Panc1 (cell line): ENCODE results near the gene SLCO4A1. TPM values are rescaled to one million over a fixed set of nuclear protein-coding genes. Genes with fewer than 3 reads are reported as not detected.

Experiments used
- ATAC-seq: fragments of 200-7000 bp; cut with Tn5 transposase; 2 replicates; pipeline ENCODE4 v1.9.1; 2020; ENCODE audit warnings: mild to moderate bottlenecking, moderate library complexity
- BruUV-seq: library from RNA; stranded (reverse); fragments of 400-500 nt; replicated peaks from 2 replicates; lab custom pipeline; 2021; lab: Mats Ljungman, UMichigan
- CTCF ChIA-PET: fragments of 300-600 bp; sonication (Branson Sonifier 250); formaldehyde crosslinking; loops from one replicate; lab custom pipeline; 2022; ENCODE audit warnings: antibody characterized with exemption; lab: Charles Lee
- POLR2A ChIA-PET: fragments of 300-600 bp; sonication (Branson Sonifier 250); formaldehyde crosslinking; loops from one replicate; lab custom pipeline; 2022; ENCODE audit warnings: antibody characterized with exemption; lab: Charles Lee
- DNase-seq: peaks from one replicate; pipeline ENCODE4 v3.0.0-alpha.2; 2010; ENCODE audit warnings: low read depth, low spot score
- H3K27ac ChIP-seq: 2 replicates; pipeline ENCODE4 v1.5.1; 2011; ENCODE audit warnings: mild to moderate bottlenecking, low read length, inconsistent platforms
- H3K27me3 ChIP-seq: fragments of 200-500 bp; sonication (Bioruptor generic); 2 replicates; pipeline ENCODE4 v1.6.0; 2014; ENCODE audit warnings: low read length, inconsistent platforms; ENCODE audit not compliant: control insufficient read depth, insufficient read depth
- H3K36me3 ChIP-seq: fragments of 200-500 bp; sonication (Bioruptor generic); 2 replicates; pipeline ENCODE4 v1.5.1; 2014; ENCODE audit warnings: inconsistent platforms, mild to moderate bottlenecking, low read length, moderate library complexity; ENCODE audit not compliant: control insufficient read depth, insufficient read depth
- H3K4me1 ChIP-seq: 2 replicates; pipeline ENCODE4 v1.5.1; 2011; ENCODE audit warnings: inconsistent platforms, mild to moderate bottlenecking, low read length, moderate library complexity; ENCODE audit not compliant: control insufficient read depth, insufficient read depth
- H3K4me3 ChIP-seq, 2 experiments: 2 replicates each; pipeline ENCODE4 v1.5.1; 2011 to 2012; ENCODE audit warnings: low read depth in 2 of 2, low read length in 2 of 2, mild to moderate bottlenecking in 2 of 2, inconsistent platforms in 1 of 2, moderate library complexity in 1 of 2
- H3K9me3 ChIP-seq: fragments of 200-500 bp; sonication (Bioruptor generic); 2 replicates; pipeline ENCODE4 v1.5.1; 2014; ENCODE audit warnings: low read depth, mild to moderate bottlenecking, inconsistent platforms, low read length, moderate library complexity; ENCODE audit not compliant: control insufficient read depth, insufficient read depth
- POLR2AphosphoS5 ChIP-seq: IDR thresholded peaks from 2 replicates; pipeline ENCODE4 v1.6.1; 2012; ENCODE audit warnings: mild to moderate bottlenecking, low read depth, low read length, moderate library complexity
- SIN3A ChIP-seq: IDR thresholded peaks from 2 replicates; pipeline ENCODE4 v1.6.1; 2012; ENCODE audit warnings: low read depth, mild to moderate bottlenecking, low read length, moderate library complexity, borderline replicate concordance; ENCODE audit not compliant: insufficient read depth
- TCF7L2 ChIP-seq: IDR thresholded peaks from 2 replicates; pipeline ENCODE4 v1.6.1; 2011; ENCODE audit warnings: mild to moderate bottlenecking, low read depth, low read length, inconsistent platforms
- in situ Hi-C: cut with HindIII; loops from 2 replicates; pipeline ENCODE4 v1.10.0; 2016; ENCODE audit warnings: low sequenced_read_pairs, low pct_unique_long_range_greater_than_20kb
- intact Hi-C: fragments of 100-400 bp; cut with micrococcal nuclease; formaldehyde crosslinking; loops from one replicate; pipeline ENCODE4 v1.10.0; 2022; ENCODE audit not compliant: unreplicated experiment
- total RNA-seq: library from RNA; stranded (reverse); gene quantifications from one replicate; pipeline ENCODE4 v1.2.1, GENCODE V29; 2021; ENCODE audit not compliant: unreplicated experiment
- TF ChIP-seq, protein P1 (sequence below): fragments of 450-650 bp; IDR thresholded peaks from 2 replicates; pipeline ENCODE4 v1.5.1; 2017; ENCODE audit warnings: mild to moderate bottlenecking
- TF ChIP-seq, protein P2 (sequence below), 2 experiments: IDR thresholded peaks; 2 replicates each; pipeline ENCODE4 v1.6.1; 2011 to 2012; ENCODE audit warnings: low read depth in 2 of 2, control low read depth in 1 of 2, low read length in 1 of 2, mild to moderate bottlenecking in 1 of 2, moderate library complexity in 1 of 2; ENCODE audit not compliant: insufficient read depth in 1 of 2

The SLCO4A1 gene
- total RNA-seq, 1 experiment from 2014 or later: 167 TPM

GRCh38 chr20:62622178-62622876 lies 20.0 kb upstream of the SLCO4A1 start:
- DNase-seq (no peak), ATAC-seq (no peak)
- Histone ChIP-seq H3K4me3 (no peak overlapping the region), H3K27me3 (no peaks in the 10 kb centered on the region), H3K36me3 (no peaks in the 10 kb centered on the region), H3K4me1 (peaks cover 74% of the 10 kb centered on the region), H3K9me3 (no peaks in the 10 kb centered on the region), H3K27ac (peak overlapping the region; percentile 89)
- ChIA-PET CTCF (no interaction called here), POLR2A (interaction anchor here (1.3 kb wide), 1 partner anchor 140 kb away, joined by 14 read pairs; no protein-coding TSS in a partner anchor)
- no TSS peak for BruUV-seq
- intact Hi-C loops (no loop called here), in situ Hi-C loops (no loop called here)
- TF ChIP-seq POLR2AphosphoS5: no peak

- CTCF ChIA-PET: no interaction called here
- in situ Hi-C loops: no loop called here
- Histone ChIP-seq H3K27me3 (no peaks in the 10 kb centered on the region), H3K4me3 (no peak overlapping the region; a peak in 1 of 4 replicates), H3K36me3 (no peaks in the 10 kb centered on the region), H3K9me3 (no peaks in the 10 kb centered on the region), H3K27ac (peak overlapping the region; percentile 89), H3K4me1 (peaks cover 72% of the 10 kb centered on the region)
- DNase-seq: no peak
- BruUV-seq: no TSS peak
- TF ChIP-seq TCF7L2 (no peak), POLR2AphosphoS5 (no peak), SIN3A (no peak)
- TF ChIP-seq, protein P1, sequence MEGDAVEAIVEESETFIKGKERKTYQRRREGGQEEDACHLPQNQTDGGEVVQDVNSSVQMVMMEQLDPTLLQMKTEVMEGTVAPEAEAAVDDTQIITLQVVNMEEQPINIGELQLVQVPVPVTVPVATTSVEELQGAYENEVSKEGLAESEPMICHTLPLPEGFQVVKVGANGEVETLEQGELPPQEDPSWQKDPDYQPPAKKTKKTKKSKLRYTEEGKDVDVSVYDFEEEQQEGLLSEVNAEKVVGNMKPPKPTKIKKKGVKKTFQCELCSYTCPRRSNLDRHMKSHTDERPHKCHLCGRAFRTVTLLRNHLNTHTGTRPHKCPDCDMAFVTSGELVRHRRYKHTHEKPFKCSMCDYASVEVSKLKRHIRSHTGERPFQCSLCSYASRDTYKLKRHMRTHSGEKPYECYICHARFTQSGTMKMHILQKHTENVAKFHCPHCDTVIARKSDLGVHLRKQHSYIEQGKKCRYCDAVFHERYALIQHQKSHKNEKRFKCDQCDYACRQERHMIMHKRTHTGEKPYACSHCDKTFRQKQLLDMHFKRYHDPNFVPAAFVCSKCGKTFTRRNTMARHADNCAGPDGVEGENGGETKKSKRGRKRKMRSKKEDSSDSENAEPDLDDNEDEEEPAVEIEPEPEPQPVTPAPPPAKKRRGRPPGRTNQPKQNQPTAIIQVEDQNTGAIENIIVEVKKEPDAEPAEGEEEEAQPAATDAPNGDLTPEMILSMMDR: no peak
- TF ChIP-seq, protein P2, sequence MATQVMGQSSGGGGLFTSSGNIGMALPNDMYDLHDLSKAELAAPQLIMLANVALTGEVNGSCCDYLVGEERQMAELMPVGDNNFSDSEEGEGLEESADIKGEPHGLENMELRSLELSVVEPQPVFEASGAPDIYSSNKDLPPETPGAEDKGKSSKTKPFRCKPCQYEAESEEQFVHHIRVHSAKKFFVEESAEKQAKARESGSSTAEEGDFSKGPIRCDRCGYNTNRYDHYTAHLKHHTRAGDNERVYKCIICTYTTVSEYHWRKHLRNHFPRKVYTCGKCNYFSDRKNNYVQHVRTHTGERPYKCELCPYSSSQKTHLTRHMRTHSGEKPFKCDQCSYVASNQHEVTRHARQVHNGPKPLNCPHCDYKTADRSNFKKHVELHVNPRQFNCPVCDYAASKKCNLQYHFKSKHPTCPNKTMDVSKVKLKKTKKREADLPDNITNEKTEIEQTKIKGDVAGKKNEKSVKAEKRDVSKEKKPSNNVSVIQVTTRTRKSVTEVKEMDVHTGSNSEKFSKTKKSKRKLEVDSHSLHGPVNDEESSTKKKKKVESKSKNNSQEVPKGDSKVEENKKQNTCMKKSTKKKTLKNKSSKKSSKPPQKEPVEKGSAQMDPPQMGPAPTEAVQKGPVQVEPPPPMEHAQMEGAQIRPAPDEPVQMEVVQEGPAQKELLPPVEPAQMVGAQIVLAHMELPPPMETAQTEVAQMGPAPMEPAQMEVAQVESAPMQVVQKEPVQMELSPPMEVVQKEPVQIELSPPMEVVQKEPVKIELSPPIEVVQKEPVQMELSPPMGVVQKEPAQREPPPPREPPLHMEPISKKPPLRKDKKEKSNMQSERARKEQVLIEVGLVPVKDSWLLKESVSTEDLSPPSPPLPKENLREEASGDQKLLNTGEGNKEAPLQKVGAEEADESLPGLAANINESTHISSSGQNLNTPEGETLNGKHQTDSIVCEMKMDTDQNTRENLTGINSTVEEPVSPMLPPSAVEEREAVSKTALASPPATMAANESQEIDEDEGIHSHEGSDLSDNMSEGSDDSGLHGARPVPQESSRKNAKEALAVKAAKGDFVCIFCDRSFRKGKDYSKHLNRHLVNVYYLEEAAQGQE (IDR thresholded peaks at IDR 0.05; ENCODE audit: insufficient read depth in 1 of 2, low read depth in 2 of 2, low read length in 1 of 2): no peak
- peak; percentile 13; the same call in 1 of the 2 replicates for ATAC-seq
- POLR2A ChIA-PET: interaction anchor here (1.3 kb wide), 1 partner anchor 141 kb away, joined by 14 read pairs; no protein-coding TSS in a partner anchor
- intact Hi-C loops: no loop called here
Measured at GRCh38 chr20:62622877-62623487, 19.3 kb upstream of the SLCO4A1 start.
